Type B pancreatic cell (in vitro differentiated cells): ENCODE results near the gene F10. TPM values are rescaled to one million over a fixed set of nuclear protein-coding genes. Genes with fewer than 3 reads are reported as not detected.
A peak's percentile ranks its signal among the peaks of the same experiment; 100 is the strongest.

Experiments
- DNase-seq: peaks from one replicate; pipeline ENCODE4 v3.0.0; 2021; ENCODE audit warnings: mixed read lengths; ENCODE audit not compliant: unreplicated experiment; ENCODE audit errors: extremely low spot score
- H3K27ac Mint-ChIP-seq: 2 replicates; pipeline ENCODE4 v1.8.0; 2021; ENCODE audit warnings: mild to moderate bottlenecking, mixed read lengths
- H3K27me3 Mint-ChIP-seq: 2 replicates; pipeline ENCODE4 v1.8.0; 2021; ENCODE audit warnings: mixed read lengths
- H3K36me3 Mint-ChIP-seq: 2 replicates; pipeline ENCODE4 v1.8.0; 2021; ENCODE audit warnings: mixed read lengths
- H3K4me1 Mint-ChIP-seq: one replicate; pipeline ENCODE4 v1.8.0; 2021; ENCODE audit warnings: mixed read lengths; ENCODE audit not compliant: unreplicated experiment
- H3K4me3 Mint-ChIP-seq: 2 replicates; pipeline ENCODE4 v1.8.0; 2021; ENCODE audit warnings: mild to moderate bottlenecking, mixed read lengths
- H3K9me3 Mint-ChIP-seq: 2 replicates; pipeline ENCODE4 v1.8.0; 2021; ENCODE audit warnings: mixed read lengths
- total RNA-seq: library from RNA; stranded (reverse); gene quantifications from 2 replicates; pipeline ENCODE4 v1.2.1, GENCODE V29; 2021; ENCODE audit warnings: low replicate concordance
- TF ChIP-seq, protein P1 (sequence below): fragments of 200-600 bp; sonication (generic); conservative IDR thresholded peaks from 2 replicates; pipeline ENCODE4 v1.5.0; 2021; ENCODE audit warnings: antibody characterized with exemption, mild to moderate bottlenecking

Gene F10
- total RNA-seq, 1 donor from 2014 or later: 34.4 TPM

DNA sequence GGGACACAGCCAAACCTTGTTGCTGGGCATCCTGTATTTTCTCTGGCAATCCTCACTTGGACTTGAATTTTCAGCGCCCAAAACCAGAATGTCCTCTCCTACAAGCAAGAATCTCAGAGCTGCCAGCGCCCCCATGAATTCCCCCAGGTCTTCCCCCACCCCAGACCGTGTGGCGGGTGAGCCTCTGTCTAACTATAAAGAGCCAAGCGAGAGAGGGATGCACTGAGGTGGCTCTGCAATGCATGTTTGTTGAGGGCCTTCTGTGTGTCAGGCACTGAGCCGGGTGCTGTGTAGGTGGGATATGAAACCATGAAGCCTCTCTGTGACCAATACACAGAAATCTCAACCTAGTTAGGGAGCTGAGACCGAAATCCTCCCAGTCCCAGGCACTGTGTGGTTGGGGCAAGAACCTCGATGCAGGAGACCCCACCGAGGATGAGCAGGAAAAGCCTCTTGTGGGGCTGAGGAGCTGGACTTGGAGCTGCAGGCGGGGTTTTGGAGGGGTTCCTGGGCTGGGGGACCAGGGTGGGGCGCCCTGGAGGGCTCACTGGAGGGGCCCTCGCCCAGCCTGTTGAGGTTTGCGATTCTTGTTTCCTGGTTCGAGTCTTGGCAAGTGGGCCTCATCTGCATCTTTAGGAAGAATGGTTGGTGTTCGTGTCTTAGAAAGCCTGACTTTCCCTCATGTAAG lies 23.5 kb downstream of the F10 start:
- Mint-ChIP-seq H3K36me3 (no peaks in the 10 kb centered on the region), H3K27ac (no peak overlapping the region), H3K4me3 (no peak overlapping the region), H3K27me3 (peaks cover under 1% of the 10 kb centered on the region), H3K4me1 (no peaks in the 10 kb centered on the region), H3K9me3 (no peaks in the 10 kb centered on the region)
- DNase-seq: peak; percentile 54
- TF ChIP-seq, protein P1, sequence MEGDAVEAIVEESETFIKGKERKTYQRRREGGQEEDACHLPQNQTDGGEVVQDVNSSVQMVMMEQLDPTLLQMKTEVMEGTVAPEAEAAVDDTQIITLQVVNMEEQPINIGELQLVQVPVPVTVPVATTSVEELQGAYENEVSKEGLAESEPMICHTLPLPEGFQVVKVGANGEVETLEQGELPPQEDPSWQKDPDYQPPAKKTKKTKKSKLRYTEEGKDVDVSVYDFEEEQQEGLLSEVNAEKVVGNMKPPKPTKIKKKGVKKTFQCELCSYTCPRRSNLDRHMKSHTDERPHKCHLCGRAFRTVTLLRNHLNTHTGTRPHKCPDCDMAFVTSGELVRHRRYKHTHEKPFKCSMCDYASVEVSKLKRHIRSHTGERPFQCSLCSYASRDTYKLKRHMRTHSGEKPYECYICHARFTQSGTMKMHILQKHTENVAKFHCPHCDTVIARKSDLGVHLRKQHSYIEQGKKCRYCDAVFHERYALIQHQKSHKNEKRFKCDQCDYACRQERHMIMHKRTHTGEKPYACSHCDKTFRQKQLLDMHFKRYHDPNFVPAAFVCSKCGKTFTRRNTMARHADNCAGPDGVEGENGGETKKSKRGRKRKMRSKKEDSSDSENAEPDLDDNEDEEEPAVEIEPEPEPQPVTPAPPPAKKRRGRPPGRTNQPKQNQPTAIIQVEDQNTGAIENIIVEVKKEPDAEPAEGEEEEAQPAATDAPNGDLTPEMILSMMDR: no peak

GRCh38 chr13:113146750-113147149 lies 24.2 kb downstream of the F10 start:
- no peaks in the 10 kb centered on the region for H3K36me3 Mint-ChIP-seq
- no peaks in the 10 kb centered on the region for H3K4me1 Mint-ChIP-seq
- peak; percentile 62 for DNase-seq
- H3K9me3 Mint-ChIP-seq: no peaks in the 10 kb centered on the region
- H3K27me3 Mint-ChIP-seq: peaks cover 3% of the 10 kb centered on the region
- H3K4me3 Mint-ChIP-seq: no peak overlapping the region
- TF ChIP-seq, protein P1: no peak
- no peak overlapping the region for H3K27ac Mint-ChIP-seq

- Mint-ChIP-seq H3K27me3 (peaks cover 5% of the 10 kb centered on the region), H3K27ac (no peak overlapping the region), H3K9me3 (no peaks in the 10 kb centered on the region), H3K4me3 (no peak overlapping the region), H3K4me1 (peaks cover 2% of the 10 kb centered on the region), H3K36me3 (no peaks in the 10 kb centered on the region)
- peak; percentile 49 for DNase-seq
- TF ChIP-seq, protein P1: no peak
Measured at GRCh38 chr13:113147206-113147605, 24.6 kb downstream of the F10 start.

DNA sequence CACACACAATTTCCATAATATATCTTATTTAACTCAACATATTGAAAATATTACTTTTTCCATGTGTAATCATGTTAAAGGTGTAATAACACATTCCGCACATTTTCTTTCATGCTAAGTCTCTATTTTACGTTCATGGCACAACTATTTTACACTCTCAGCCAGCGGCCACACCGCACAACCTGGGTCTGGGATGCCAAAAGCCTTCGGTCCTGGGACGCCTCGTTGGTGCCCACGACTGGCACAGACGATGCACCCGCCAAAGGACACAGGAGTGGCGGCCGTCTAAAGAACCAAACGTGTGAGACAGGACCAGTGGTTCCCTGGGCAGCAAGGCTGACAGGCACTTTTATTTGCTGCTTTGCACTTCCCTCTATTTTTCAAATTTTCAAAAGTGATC lies 25.8 kb downstream of the F10 start:
- Mint-ChIP-seq H3K9me3 (no peaks in the 10 kb centered on the region), H3K27me3 (peaks cover 11% of the 10 kb centered on the region), H3K4me1 (peaks cover 9% of the 10 kb centered on the region), H3K4me3 (no peak overlapping the region), H3K27ac (no peak overlapping the region), H3K36me3 (no peaks in the 10 kb centered on the region)
- peak; percentile 56 for DNase-seq
- TF ChIP-seq, protein P1: no peak

- peaks cover 9% of the 10 kb centered on the region for H3K4me1 Mint-ChIP-seq
- H3K27me3 Mint-ChIP-seq: peaks cover 11% of the 10 kb centered on the region
- H3K27ac Mint-ChIP-seq: no peak overlapping the region
- TF ChIP-seq, protein P1: no peak
- no peaks in the 10 kb centered on the region for H3K36me3 Mint-ChIP-seq
- peak; percentile 63 for DNase-seq
- no peak overlapping the region for H3K4me3 Mint-ChIP-seq
- no peaks in the 10 kb centered on the region for H3K9me3 Mint-ChIP-seq
Measured at GRCh38 chr13:113148940-113149503, 26.4 kb downstream of the F10 start.
